ENCODE results near the gene STX11. TPM values are rescaled to one million over a fixed set of nuclear protein-coding genes. Genes with fewer than 3 reads are reported as not detected.

The STX11 gene
- total RNA-seq, 1 experiment from 2014 or later = 0.69 TPM

GRCh38 chr6:144214029-144214428, 63.7 kb downstream of the STX11 start:
- POLR2A ChIA-PET = no interaction called here
- no peaks in the 10 kb centered on the region for H4K20me1 ChIP-seq (ENCODE audit: insufficient read depth)
- H3K4me3 ChIP-seq (replicated peaks in 1 of 2; ENCODE audit: low read depth in 1 of 2, low read length in 2 of 2) = no peak overlapping the region
- H3K27me3 ChIP-seq (ENCODE audit: insufficient read depth, low read length) = no peaks in the 10 kb centered on the region
- H2AFZ ChIP-seq (ENCODE audit: low read depth, low read length, poor library complexity, severe bottlenecking) = no peak overlapping the region
- CTCF ChIA-PET = no interaction called here
- no peak overlapping the region for H3K9ac ChIP-seq (ENCODE audit: low read length)
- H3K4me2 ChIP-seq (ENCODE audit: low read length) = no peak overlapping the region
- no peak for DNase-seq (ENCODE audit: low read depth, low spot score)
- BruUV-seq (replicated peaks) = no TSS peak
- H3K9me2 ChIP-seq (ENCODE audit: insufficient read depth) = no peaks in the 10 kb centered on the region
- H3K27ac ChIP-seq (ENCODE audit: low read depth, low read length) = no peak overlapping the region
- no peaks in the 10 kb centered on the region for H3K36me3 ChIP-seq (ENCODE audit: control insufficient read depth in 1 of 2, insufficient read depth in 2 of 2, low read length in 2 of 2)
- H3K9me3 ChIP-seq (ENCODE audit: control insufficient read depth in 1 of 2, insufficient read depth in 1 of 2, low read depth in 1 of 2, low read length in 2 of 2) = peaks cover 0 to 9% of the 10 kb centered on the region in 2 experiments; a peak in 1 of 4 replicates
- TF ChIP-seq CEBPB (IDR thresholded peaks at IDR 0.05; ENCODE audit: low read depth) (no peak), CBX3 (IDR thresholded peaks at IDR 0.05; ENCODE audit: low read depth) (no peak), YY1 (IDR thresholded peaks at IDR 0.05; ENCODE audit: extremely low read depth, insufficient replicate concordance, low read depth, low read length) (peak; percentile 34), POLR2AphosphoS5 (IDR thresholded peaks at IDR 0.05; ENCODE audit: low read depth, low read length) (no peak), EZH2phosphoT487 (IDR thresholded peaks at IDR 0.05; ENCODE audit: borderline replicate concordance) (no peak), POLR2A (IDR thresholded peaks at IDR 0.05; ENCODE audit: borderline replicate concordance, extremely low read depth, insufficient read depth, insufficient read length) (no peak)
- TF ChIP-seq, protein P1, sequence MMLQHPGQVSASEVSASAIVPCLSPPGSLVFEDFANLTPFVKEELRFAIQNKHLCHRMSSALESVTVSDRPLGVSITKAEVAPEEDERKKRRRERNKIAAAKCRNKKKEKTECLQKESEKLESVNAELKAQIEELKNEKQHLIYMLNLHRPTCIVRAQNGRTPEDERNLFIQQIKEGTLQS (IDR thresholded peaks at IDR 0.05) = no peak
- no peaks in the 10 kb centered on the region for H3K79me2 ChIP-seq (ENCODE audit: insufficient read depth, low read length)
- H3K4me1 ChIP-seq (ENCODE audit: control insufficient read depth in 1 of 2, insufficient read depth in 2 of 2, low read length in 2 of 2) = peaks cover 7 to 22% of the 10 kb centered on the region in 2 experiments; a peak in 3 of 4 replicates
- RAD21 ChIA-PET (ENCODE audit: low non-redundant PET in 1 of 2, low total read pairs in 2 of 2, uncharacterized antibody in 2 of 2, unreplicated experiment in 2 of 2) = no interaction called here
- no peak for ATAC-seq
- intact Hi-C loops (cut with micrococcal nuclease) = no loop called here

DNA sequence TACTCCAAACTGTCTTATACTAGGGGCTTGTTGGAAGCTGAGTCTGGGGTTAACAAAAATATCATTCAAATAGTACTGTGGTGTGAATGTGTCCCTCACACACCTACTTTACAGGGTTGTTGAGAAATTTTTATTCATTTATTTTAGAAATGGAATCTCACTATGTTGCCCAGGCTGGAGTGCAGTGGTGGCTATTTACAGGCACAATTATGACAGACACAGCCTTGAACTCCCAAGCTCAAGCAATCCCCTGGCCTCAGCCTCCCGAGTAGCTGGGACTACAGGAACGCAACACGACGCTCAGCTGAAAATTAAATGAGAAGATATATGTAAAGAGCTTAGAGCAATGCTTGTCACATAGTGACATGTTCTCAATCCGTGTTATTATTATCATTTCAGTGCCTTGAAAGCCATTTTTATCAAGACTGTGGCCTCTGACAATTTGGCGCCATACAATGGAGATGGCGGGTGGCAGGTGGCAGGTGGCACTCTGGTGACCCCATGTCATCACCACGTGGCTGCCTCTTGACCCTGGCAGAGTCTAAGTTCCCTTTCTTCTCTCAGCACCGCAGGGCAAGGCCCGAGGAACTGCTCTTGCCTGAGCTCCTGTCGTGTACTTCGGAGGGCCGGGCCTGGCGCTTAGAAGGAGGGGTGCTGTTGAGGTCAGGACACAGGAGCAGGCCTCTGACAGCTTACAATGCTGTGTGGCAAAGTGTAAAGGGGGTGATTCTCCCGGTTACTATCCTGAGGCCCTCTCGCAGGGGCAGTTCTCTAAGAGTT, 64.5 kb downstream of the STX11 start:
- peak overlapping the region; percentile 61; the same call in 1 of the 2 replicates for H3K27ac ChIP-seq (ENCODE audit: low read depth, low read length)
- H3K9ac ChIP-seq (ENCODE audit: low read length) = no peak overlapping the region
- peaks cover 0 to 9% of the 10 kb centered on the region in 2 experiments; a peak in 1 of 4 replicates for H3K9me3 ChIP-seq (ENCODE audit: control insufficient read depth in 1 of 2, insufficient read depth in 1 of 2, low read depth in 1 of 2, low read length in 2 of 2)
- ChIA-PET POLR2A (no interaction called here), CTCF (no interaction called here), RAD21 (ENCODE audit: low non-redundant PET in 1 of 2, low total read pairs in 2 of 2, uncharacterized antibody in 2 of 2, unreplicated experiment in 2 of 2) (interaction anchor here in 1 of 2 experiments (0.7 kb wide), 1 partner anchor 23 kb away, joined by 3 read pairs; no protein-coding TSS in a partner anchor)
- H4K20me1 ChIP-seq (ENCODE audit: insufficient read depth) = no peaks in the 10 kb centered on the region
- no peaks in the 10 kb centered on the region for H3K9me2 ChIP-seq (ENCODE audit: insufficient read depth)
- no peak overlapping the region for H3K4me3 ChIP-seq (replicated peaks in 1 of 2; ENCODE audit: low read depth in 1 of 2, low read length in 2 of 2)
- no peak for DNase-seq (ENCODE audit: low read depth, low spot score)
- H3K36me3 ChIP-seq (ENCODE audit: control insufficient read depth in 1 of 2, insufficient read depth in 2 of 2, low read length in 2 of 2) = no peaks in the 10 kb centered on the region
- BruUV-seq (replicated peaks) = no TSS peak
- intact Hi-C loops (cut with micrococcal nuclease) = loop anchor here (5.0 kb wide), 2 partner anchors 273 to 638 kb away; no protein-coding TSS in a partner anchor
- peak overlapping the region; percentile 77; the same call in 1 of the 2 replicates for H3K4me2 ChIP-seq (ENCODE audit: low read length)
- H3K79me2 ChIP-seq (ENCODE audit: insufficient read depth, low read length) = no peaks in the 10 kb centered on the region
- peaks cover 7 to 22% of the 10 kb centered on the region in 2 experiments; a peak in 3 of 4 replicates for H3K4me1 ChIP-seq (ENCODE audit: control insufficient read depth in 1 of 2, insufficient read depth in 2 of 2, low read length in 2 of 2)
- H2AFZ ChIP-seq (ENCODE audit: low read depth, low read length, poor library complexity, severe bottlenecking) = peak overlapping the region; percentile 82
- H3K27me3 ChIP-seq (ENCODE audit: insufficient read depth, low read length) = no peaks in the 10 kb centered on the region
- ATAC-seq = no peak
- TF ChIP-seq JUND (IDR thresholded peaks at IDR 0.05) (no peak), MAX (IDR thresholded peaks at IDR 0.05) (no peak), EZH2phosphoT487 (IDR thresholded peaks at IDR 0.05; ENCODE audit: borderline replicate concordance) (no peak), CBX3 (IDR thresholded peaks at IDR 0.05; ENCODE audit: low read depth) (no peak), POLR2AphosphoS5 (IDR thresholded peaks at IDR 0.05; ENCODE audit: low read depth, low read length) (no peak), TCF7L2 (IDR thresholded peaks at IDR 0.05; ENCODE audit: borderline replicate concordance, extremely low read depth, insufficient read depth, insufficient read length) (no peak), POLR2A (IDR thresholded peaks at IDR 0.05; ENCODE audit: borderline replicate concordance, extremely low read depth, insufficient read depth, insufficient read length) (no peak), YY1 (IDR thresholded peaks at IDR 0.05; ENCODE audit: extremely low read depth, insufficient replicate concordance, low read depth, low read length) (no peak), RAD21 (IDR thresholded peaks at IDR 0.05; ENCODE audit: low read depth) (no peak), FOSL1 (IDR thresholded peaks at IDR 0.05; ENCODE audit: low read depth) (no peak), SIN3A (IDR thresholded peaks at IDR 0.05; ENCODE audit: low read depth) (no peak)
- TF ChIP-seq, protein P1 (IDR thresholded peaks at IDR 0.05) = no peak
- TF ChIP-seq, protein P2, sequence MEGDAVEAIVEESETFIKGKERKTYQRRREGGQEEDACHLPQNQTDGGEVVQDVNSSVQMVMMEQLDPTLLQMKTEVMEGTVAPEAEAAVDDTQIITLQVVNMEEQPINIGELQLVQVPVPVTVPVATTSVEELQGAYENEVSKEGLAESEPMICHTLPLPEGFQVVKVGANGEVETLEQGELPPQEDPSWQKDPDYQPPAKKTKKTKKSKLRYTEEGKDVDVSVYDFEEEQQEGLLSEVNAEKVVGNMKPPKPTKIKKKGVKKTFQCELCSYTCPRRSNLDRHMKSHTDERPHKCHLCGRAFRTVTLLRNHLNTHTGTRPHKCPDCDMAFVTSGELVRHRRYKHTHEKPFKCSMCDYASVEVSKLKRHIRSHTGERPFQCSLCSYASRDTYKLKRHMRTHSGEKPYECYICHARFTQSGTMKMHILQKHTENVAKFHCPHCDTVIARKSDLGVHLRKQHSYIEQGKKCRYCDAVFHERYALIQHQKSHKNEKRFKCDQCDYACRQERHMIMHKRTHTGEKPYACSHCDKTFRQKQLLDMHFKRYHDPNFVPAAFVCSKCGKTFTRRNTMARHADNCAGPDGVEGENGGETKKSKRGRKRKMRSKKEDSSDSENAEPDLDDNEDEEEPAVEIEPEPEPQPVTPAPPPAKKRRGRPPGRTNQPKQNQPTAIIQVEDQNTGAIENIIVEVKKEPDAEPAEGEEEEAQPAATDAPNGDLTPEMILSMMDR (IDR thresholded peaks at IDR 0.05 in 2 of 3, conservative IDR thresholded peaks at IDR 0.05 in 1 of 3; ENCODE audit: borderline replicate concordance in 1 of 3, insufficient read depth in 1 of 3, low read depth in 2 of 3, low read length in 2 of 3) = no peak
